ENCODE measurements around the gene DYNC2H1. TPM values are rescaled to one million over a fixed set of nuclear protein-coding genes. Genes with fewer than 3 reads are reported as not detected.

Gene DYNC2H1
- total and polyA plus RNA-seq, 7 donors: 0.46 to 29.1 (median 21.3) TPM

DNA sequence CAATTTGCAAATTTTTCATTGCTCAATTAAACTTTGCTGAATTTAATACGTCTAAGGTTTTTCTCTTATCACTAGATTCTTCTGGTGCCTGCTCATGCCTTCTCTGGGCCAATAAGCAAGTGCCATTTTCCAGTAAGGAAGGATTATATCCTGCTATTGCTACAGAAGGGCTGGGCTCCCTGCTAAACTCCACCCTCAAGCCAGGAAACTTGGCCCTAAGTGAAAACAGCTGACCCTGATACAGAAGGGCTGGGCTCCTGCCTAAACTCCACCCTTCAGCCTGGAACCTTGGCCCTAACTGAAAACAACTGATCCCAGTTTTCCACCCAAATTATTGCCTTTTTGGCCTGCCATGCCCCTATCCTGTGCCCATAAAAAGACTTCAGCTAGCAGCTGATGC is 385.3 kb downstream of the DYNC2H1 start:
- TF ChIP-seq, protein P1, sequence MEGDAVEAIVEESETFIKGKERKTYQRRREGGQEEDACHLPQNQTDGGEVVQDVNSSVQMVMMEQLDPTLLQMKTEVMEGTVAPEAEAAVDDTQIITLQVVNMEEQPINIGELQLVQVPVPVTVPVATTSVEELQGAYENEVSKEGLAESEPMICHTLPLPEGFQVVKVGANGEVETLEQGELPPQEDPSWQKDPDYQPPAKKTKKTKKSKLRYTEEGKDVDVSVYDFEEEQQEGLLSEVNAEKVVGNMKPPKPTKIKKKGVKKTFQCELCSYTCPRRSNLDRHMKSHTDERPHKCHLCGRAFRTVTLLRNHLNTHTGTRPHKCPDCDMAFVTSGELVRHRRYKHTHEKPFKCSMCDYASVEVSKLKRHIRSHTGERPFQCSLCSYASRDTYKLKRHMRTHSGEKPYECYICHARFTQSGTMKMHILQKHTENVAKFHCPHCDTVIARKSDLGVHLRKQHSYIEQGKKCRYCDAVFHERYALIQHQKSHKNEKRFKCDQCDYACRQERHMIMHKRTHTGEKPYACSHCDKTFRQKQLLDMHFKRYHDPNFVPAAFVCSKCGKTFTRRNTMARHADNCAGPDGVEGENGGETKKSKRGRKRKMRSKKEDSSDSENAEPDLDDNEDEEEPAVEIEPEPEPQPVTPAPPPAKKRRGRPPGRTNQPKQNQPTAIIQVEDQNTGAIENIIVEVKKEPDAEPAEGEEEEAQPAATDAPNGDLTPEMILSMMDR (IDR thresholded peaks at IDR 0.05): no peak
- TF ChIP-seq POLR2A (IDR thresholded peaks at IDR 0.05) (no peak), POLR2AphosphoS5 (IDR thresholded peaks at IDR 0.05) (no peak), EP300 (IDR thresholded peaks at IDR 0.05) (no peak)
- Histone ChIP-seq H3K4me1 (no peaks in the 10 kb centered on the region), H3K27me3 (no peaks in the 10 kb centered on the region), H3K27ac (no peak overlapping the region), H3K36me3 (no peaks in the 10 kb centered on the region), H3K9me3 (no peaks in the 10 kb centered on the region), H3K4me3 (no peak overlapping the region)
- intact Hi-C loops (cut with DNase I): no loop called here
- no peak for DNase-seq
- whole genome bisulfite sequencing, 2 donors: 66 to 78% methylated on average over 1 of the region's 1 CpG

- no peak overlapping the region for H3K27ac ChIP-seq
- intact Hi-C loops (cut with DNase I): no loop called here
- WGBS, 2 donors: 91 to 93% methylated on average over 1 of the region's 1 CpG
- H3K4me1 ChIP-seq: no peaks in the 10 kb centered on the region
- H3K9me3 ChIP-seq: no peaks in the 10 kb centered on the region
- no peak overlapping the region for H3K4me3 ChIP-seq
- no peak for DNase-seq
- no peaks in the 10 kb centered on the region for H3K27me3 ChIP-seq
- TF ChIP-seq POLR2AphosphoS5 (IDR thresholded peaks at IDR 0.05) (no peak), POLR2A (IDR thresholded peaks at IDR 0.05) (no peak), EP300 (IDR thresholded peaks at IDR 0.05) (no peak)
- TF ChIP-seq, protein P1 (IDR thresholded peaks at IDR 0.05): no peak
- no peaks in the 10 kb centered on the region for H3K36me3 ChIP-seq
These were observed 388.0 kb downstream of the DYNC2H1 start for GRCh38 chr11:103497268-103497667.

- H3K27me3 ChIP-seq: no peaks in the 10 kb centered on the region
- intact Hi-C loops (cut with DNase I): no loop called here
- H3K4me1 ChIP-seq: no peaks in the 10 kb centered on the region
- H3K36me3 ChIP-seq: no peaks in the 10 kb centered on the region
- no peak overlapping the region for H3K4me3 ChIP-seq
- WGBS, 2 donors: 62 to 79% methylated on average over 3 of the region's 3 CpGs
- TF ChIP-seq EP300 (IDR thresholded peaks at IDR 0.05) (no peak), POLR2A (IDR thresholded peaks at IDR 0.05) (no peak), POLR2AphosphoS5 (IDR thresholded peaks at IDR 0.05) (no peak)
- TF ChIP-seq, protein P1 (IDR thresholded peaks at IDR 0.05): no peak
- no peak for DNase-seq
- H3K9me3 ChIP-seq: no peaks in the 10 kb centered on the region
- no peak overlapping the region for H3K27ac ChIP-seq
These were observed 390.6 kb downstream of the DYNC2H1 start for GRCh38 chr11:103499710-103500340.

- no peaks in the 10 kb centered on the region for H3K36me3 ChIP-seq
- WGBS, 2 donors: 39 to 73% methylated on average over 1 of the region's 1 CpG
- H3K27me3 ChIP-seq: no peaks in the 10 kb centered on the region
- no peak for DNase-seq
- H3K4me3 ChIP-seq: no peak overlapping the region
- no peak overlapping the region for H3K27ac ChIP-seq
- no peaks in the 10 kb centered on the region for H3K9me3 ChIP-seq
- H3K4me1 ChIP-seq: no peaks in the 10 kb centered on the region
- TF ChIP-seq POLR2AphosphoS5 (IDR thresholded peaks at IDR 0.05) (no peak), EP300 (IDR thresholded peaks at IDR 0.05) (no peak), POLR2A (IDR thresholded peaks at IDR 0.05) (no peak)
- TF ChIP-seq, protein P1 (IDR thresholded peaks at IDR 0.05): no peak
- intact Hi-C loops (cut with DNase I): no loop called here
These were observed 406.1 kb downstream of the DYNC2H1 start for GRCh38 chr11:103515283-103515682.

DNA sequence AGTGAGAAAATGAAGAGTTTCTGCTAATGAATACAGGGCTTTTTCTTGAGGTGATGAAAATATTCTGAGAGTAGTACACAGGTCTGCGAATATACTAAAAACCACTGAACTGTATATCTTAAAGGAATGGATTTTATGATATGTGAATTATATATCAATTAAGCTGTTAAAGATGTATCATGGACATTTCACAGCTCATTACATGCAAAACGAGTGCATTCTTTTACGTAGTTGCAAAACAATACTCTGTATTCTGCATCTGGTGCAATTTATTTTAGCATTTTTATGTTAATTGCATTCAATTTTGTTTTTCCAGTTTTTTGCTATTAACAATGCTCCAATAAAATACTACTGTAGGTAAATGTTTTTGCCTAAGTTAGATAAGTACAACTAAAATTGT is 411.6 kb downstream of the DYNC2H1 start:
- Histone ChIP-seq H3K27ac (no peak overlapping the region), H3K27me3 (no peaks in the 10 kb centered on the region), H3K9me3 (no peaks in the 10 kb centered on the region), H3K4me1 (no peaks in the 10 kb centered on the region), H3K4me3 (no peak overlapping the region), H3K36me3 (no peaks in the 10 kb centered on the region)
- TF ChIP-seq POLR2A (IDR thresholded peaks at IDR 0.05): no peak
- TF ChIP-seq EP300 (IDR thresholded peaks at IDR 0.05): no peak
- TF ChIP-seq, protein P1 (IDR thresholded peaks at IDR 0.05): no peak
- no peak for TF ChIP-seq POLR2AphosphoS5 (IDR thresholded peaks at IDR 0.05)
- intact Hi-C loops (cut with DNase I): no loop called here
- DNase-seq: no peak
- WGBS, 2 donors: 34 to 81% methylated on average over 3 of the region's 3 CpGs

All from sigmoid colon (tissue), 7 donors.